ENCODE results near the gene UXT.

- TF ChIP-seq GATA2 (IDR thresholded peaks at IDR 0.05; ENCODE audit: low read depth, low read length) (no peak), GATA3 (IDR thresholded peaks at IDR 0.05; ENCODE audit: low read depth, low read length) (no peak)
Measured at GRCh38 chrX:47658684-47659420, at the start of gene UXT.

Data from SH-SY5Y (cell line).